HG03378 (cell line): Measurements from ENCODE around the gene LCE2A.

Experiments
- ATAC-seq: cut with Tn5 transposase; IDR thresholded peaks from one replicate; pipeline ENCODE4 v1.9.1; 2021; ENCODE audit warnings: mild to moderate bottlenecking, moderate library complexity; ENCODE audit not compliant: unreplicated experiment

The LCE2A gene

DNA sequence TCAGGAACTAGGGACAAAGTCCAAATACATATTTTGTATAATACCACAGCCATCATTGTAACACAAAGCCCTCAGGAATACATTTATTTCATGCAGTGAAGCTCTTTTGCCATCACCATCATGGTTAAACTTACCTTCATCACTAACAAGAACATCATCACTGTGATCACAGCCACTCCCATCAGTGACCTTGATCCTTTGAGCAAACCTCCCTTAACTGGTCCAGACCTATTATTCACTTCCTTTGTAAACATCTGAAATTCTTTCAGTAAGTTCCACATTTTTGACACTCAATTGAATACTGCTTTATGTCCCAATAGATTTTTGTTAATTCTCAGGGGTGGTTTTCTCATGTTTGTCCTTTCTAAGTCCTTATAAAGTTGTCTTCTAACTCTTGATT, 43.5 kb downstream of the LCE2A start:
- ATAC-seq: no peak

DNA sequence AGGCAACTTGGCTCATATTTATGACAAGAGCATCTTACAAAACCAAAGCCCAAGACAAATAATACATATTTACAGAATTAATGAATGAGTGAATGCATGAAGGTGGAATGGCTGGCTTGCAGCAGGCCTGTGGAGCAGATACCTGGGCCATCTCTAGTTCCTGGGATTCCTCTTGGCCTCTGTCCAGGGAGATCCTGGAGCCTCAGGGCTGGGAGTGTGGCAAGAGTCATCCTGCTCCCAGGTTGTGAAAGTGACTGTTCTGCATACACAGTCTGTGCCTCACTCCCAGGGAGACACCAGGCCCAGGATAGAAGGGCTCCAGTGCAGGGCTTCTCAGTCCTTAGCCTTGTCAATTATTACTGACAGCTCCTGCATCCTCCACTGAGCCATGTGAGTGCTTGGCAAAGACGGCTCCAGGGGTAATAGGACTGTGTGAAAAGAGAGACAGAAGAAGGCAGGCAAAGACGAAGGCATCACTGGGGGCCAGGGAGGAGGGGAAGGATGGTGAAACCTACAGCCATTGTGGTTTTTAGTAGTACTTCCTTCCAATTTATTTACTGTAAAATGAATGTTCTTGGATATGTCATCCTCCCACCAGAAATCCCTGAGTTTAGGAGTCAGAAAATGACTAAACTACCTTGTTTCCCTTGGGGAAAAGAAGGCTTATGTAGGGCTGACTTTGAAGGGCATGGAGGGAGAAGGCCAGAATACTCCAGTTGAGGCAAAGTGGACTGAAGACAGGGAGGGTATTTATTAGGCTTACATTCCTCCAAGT, 45.4 kb downstream of the LCE2A start:
- ATAC-seq: no peak

DNA sequence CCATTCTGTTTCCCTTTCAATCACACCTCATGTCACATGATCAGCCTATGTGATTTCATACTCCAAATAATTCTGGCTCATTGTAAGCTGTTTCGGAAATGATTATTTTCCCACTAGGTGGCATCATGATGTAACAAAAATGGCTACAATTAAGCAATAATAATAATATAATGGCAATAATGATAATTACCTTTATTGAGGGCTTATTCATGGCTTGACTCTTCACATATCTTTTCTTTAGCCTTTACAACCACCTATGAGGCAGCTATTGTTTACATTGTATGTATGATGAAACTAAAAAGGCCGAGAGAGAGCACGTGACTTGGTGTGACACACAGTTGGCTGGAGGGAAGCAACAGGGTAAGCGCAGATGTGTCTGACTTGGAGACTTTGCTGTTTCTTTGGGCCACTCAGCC, 47.2 kb downstream of the LCE2A start:
- ATAC-seq: no peak

DNA sequence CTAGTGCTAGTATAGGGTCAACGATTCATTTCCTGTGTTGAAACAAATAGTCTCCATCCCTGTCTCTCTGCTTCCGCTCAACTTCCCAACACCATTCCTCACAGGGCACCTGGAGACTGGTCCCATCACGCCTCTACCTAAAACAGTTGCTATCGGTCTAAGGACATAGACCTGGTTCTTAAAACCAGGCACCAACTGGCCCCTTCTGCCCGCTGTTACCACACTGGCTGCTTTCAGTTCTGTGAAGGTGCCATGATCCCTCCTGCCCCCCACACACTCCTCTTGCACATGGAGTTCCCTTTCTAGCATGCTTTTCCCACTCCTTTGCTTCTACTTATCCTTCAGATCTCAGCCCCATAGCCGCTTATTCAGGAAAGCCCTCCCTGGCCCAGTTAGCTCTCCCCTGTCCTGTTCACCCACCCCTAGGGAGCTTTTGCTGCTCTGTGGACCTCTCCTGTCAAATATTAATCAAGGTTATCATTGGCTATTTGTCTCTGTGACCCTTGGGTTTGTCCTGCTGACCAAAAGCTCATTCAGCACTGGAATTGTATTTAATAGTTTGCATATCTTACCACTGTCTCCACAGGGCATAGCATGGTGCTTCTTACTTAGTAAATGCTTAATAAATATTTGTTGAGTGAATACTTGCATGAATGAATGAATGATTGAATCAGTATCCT, 47.8 kb downstream of the LCE2A start:
- ATAC-seq: no peak

DNA sequence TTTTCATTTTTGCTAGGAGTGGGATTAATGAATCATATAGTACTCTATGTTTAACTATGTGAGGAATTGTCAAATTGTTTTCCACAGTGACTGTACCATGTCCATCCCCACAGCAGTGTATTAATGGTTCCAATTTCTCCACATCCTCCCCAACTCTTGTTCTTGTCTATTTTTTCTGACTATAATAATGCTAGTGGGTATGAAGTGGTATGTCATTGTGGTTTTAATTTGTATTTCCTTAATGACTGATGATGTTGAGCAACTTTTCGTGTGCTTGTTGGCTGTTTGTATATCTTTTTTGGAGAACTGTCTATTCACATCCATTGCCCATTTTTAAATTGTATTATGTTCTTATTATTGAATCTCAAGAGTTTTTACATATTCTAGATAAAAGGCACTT, 49.7 kb downstream of the LCE2A start:
- ATAC-seq: no peak
